ENCODE data around the gene ALDH2. TPM values are rescaled to one million over a fixed set of nuclear protein-coding genes. Genes with fewer than 3 reads are reported as not detected.
A peak's percentile ranks its signal among the peaks of the same experiment; 100 is the strongest.

ALDH2 gene
- total and polyA plus RNA-seq, 5 donors = 284 to 423 (median 337) TPM

GRCh38 chr12:111745211-111745610, 21.5 kb upstream of the ALDH2 start:
- intact Hi-C loops (cut with DNase I) = no loop called here
- H3K9me3 ChIP-seq (ENCODE audit: control insufficient read depth, low read length) = no peaks in the 10 kb centered on the region
- 70% methylated on average over 4 of the region's 4 CpGs for WGBS
- peaks cover 5% of the 10 kb centered on the region for H3K4me1 ChIP-seq (ENCODE audit: control insufficient read depth, insufficient read depth, low read length)
- DNase-seq (no peak), ATAC-seq (no peak)
- no peaks in the 10 kb centered on the region for H3K27me3 ChIP-seq (ENCODE audit: control insufficient read depth, insufficient read depth)
- H3K4me3 ChIP-seq (ENCODE audit: low read length) = no peak overlapping the region
- H3K27ac ChIP-seq (ENCODE audit: low read length) = no peak overlapping the region

DNA sequence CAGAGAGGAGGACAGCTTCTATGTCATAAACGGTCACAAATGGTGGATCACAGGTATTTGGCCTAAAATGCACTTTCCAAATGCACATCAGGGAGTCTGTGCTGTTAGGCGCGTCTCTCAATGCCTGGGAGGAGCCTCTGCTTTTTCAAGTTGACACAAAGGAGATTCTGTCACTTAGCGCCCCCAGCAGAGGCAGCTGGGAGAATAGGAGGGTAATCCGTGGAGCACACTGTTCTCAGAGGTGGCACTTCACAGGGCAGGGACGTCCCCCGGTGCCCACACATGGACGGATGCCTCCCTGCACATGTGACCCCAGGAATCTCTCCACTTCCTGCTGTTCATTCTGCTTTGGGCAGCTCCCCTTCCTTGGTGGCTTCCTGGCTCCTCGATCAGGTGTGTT, 19.4 kb upstream of the ALDH2 start:
- WGBS = 71% methylated on average over 9 of the region's 9 CpGs
- intact Hi-C loops (cut with DNase I) = no loop called here
- H3K27me3 ChIP-seq (ENCODE audit: control insufficient read depth, insufficient read depth) = no peaks in the 10 kb centered on the region
- H3K27ac ChIP-seq (ENCODE audit: low read length) = no peak overlapping the region
- no peak for DNase-seq
- H3K9me3 ChIP-seq (ENCODE audit: control insufficient read depth, low read length) = no peaks in the 10 kb centered on the region
- H3K4me3 ChIP-seq (ENCODE audit: low read length) = no peak overlapping the region
- ATAC-seq = peak; percentile 20 to 57
- peaks cover 5% of the 10 kb centered on the region for H3K4me1 ChIP-seq (ENCODE audit: control insufficient read depth, insufficient read depth, low read length)

GRCh38 chr12:111748151-111748672, 18.5 kb upstream of the ALDH2 start:
- Histone ChIP-seq H3K4me3 (ENCODE audit: low read length) (no peak overlapping the region), H3K27ac (ENCODE audit: low read length) (peak overlapping the region; percentile 22), H3K4me1 (ENCODE audit: control insufficient read depth, insufficient read depth, low read length) (peaks cover 5% of the 10 kb centered on the region), H3K27me3 (ENCODE audit: control insufficient read depth, insufficient read depth) (no peaks in the 10 kb centered on the region), H3K9me3 (ENCODE audit: control insufficient read depth, low read length) (no peaks in the 10 kb centered on the region)
- intact Hi-C loops (cut with DNase I) = no loop called here
- ATAC-seq (peak; percentile 35 to 48), DNase-seq (peak in 1 of 3 donors; percentile 56)
- WGBS = 52% methylated on average over 8 of the region's 8 CpGs

DNA sequence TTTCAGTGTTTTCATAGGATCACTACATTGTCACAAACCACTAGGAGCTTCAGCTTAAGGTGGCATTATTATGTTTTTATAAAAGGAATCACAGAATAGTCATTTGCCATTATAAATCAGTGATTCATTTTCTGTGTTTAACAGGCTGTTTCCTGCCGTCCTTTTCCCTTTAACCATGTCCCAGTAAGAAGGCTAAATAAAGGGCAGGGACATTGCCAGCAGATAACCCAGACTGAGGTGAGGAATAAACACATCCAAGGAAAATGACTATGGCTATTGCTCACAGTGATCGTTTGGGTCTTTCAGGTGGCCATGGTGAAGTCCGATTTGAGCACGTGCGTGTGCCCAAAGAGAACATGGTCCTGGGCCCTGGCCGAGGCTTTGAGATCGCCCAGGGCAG, 17.9 kb upstream of the ALDH2 start:
- DNase-seq = no peak
- H3K4me1 ChIP-seq (ENCODE audit: control insufficient read depth, insufficient read depth, low read length) = peaks cover 5% of the 10 kb centered on the region
- 71% methylated on average over 7 of the region's 7 CpGs for WGBS
- no peaks in the 10 kb centered on the region for H3K27me3 ChIP-seq (ENCODE audit: control insufficient read depth, insufficient read depth)
- peak overlapping the region; percentile 71 for H3K27ac ChIP-seq (ENCODE audit: low read length)
- intact Hi-C loops (cut with DNase I) = no loop called here
- H3K9me3 ChIP-seq (ENCODE audit: control insufficient read depth, low read length) = no peaks in the 10 kb centered on the region
- H3K4me3 ChIP-seq (ENCODE audit: low read length) = no peak overlapping the region
- peak in 1 of 2 donors; percentile 47 for ATAC-seq

DNA sequence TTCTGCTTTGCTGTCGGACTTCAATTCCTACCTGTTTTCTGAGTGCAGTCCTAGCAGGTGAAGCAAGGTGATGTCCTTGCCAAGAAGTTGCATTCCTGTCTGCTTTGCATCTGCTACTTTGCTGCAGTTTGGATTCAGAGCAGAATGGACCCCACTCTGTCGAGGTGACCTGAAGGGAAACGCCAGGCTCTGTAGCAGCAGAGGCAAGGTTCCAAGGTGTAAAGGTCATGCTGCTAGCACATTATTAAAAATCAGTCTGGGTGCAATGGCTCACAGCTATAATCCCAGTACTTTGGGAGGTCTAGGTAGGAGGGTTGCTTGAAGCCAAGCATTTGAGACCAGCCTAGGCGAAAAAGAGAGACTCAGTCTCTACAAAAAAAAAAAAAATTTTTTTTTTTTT, 17.3 kb upstream of the ALDH2 start:
- no peaks in the 10 kb centered on the region for H3K27me3 ChIP-seq (ENCODE audit: control insufficient read depth, insufficient read depth)
- peaks cover 6% of the 10 kb centered on the region for H3K4me1 ChIP-seq (ENCODE audit: control insufficient read depth, insufficient read depth, low read length)
- no peak for ATAC-seq
- DNase-seq = no peak
- H3K4me3 ChIP-seq (ENCODE audit: low read length) = no peak overlapping the region
- WGBS = 77% methylated on average over 4 of the region's 4 CpGs
- peak overlapping the region; percentile 71 for H3K27ac ChIP-seq (ENCODE audit: low read length)
- no peaks in the 10 kb centered on the region for H3K9me3 ChIP-seq (ENCODE audit: control insufficient read depth, low read length)
- intact Hi-C loops (cut with DNase I) = no loop called here

DNA sequence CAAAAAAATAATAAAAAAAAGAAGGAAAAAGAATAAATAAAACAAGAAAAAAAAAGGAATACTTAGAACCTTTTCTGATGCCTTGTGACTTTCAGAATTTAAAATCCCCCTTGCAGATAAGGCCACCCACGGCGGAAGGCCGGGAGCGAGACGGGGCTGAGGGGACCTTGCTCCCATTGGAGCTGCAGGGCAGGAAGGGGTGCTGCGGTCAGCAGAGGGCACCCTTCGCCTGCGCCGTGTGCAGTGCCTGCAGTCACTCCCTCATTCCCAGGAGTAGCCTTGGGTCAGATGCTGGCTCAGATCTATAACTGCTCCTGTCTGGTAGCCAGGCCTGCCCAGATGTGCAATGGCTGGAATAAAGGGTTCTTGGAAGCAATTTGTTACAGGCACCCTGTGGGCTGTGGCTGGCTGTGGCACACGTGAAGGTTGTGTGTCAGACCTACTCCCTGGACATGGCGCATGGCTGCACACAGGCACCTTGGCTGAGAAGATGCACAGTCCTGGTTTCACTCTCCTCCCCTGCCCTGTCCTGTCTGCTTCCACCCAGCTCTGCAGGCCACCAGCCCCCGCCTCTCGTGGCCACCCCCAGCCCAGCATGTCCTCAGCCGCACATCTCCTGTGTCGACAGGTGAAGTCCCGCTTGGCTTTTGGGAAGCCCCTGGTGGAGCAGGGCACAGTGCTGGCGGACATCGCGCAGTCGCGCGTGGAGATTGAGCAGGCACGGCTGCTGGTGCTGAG, 13.4 kb upstream of the ALDH2 start:
- H3K27me3 ChIP-seq (ENCODE audit: control insufficient read depth, insufficient read depth) = no peaks in the 10 kb centered on the region
- WGBS = 54% methylated on average over 23 of the region's 23 CpGs
- no peaks in the 10 kb centered on the region for H3K9me3 ChIP-seq (ENCODE audit: control insufficient read depth, low read length)
- H3K27ac ChIP-seq (ENCODE audit: low read length) = no peak overlapping the region
- no peak overlapping the region for H3K4me3 ChIP-seq (ENCODE audit: low read length)
- DNase-seq = peak; percentile 77 to 89 (median 88)
- peaks cover 21% of the 10 kb centered on the region for H3K4me1 ChIP-seq (ENCODE audit: control insufficient read depth, insufficient read depth, low read length)
- intact Hi-C loops (cut with DNase I) = loop anchor here in 2 of 4 donors (2.0 to 5.0 kb wide), 3 partner anchors 39 to 59 kb away; no protein-coding TSS in a partner anchor
- ATAC-seq = peak; percentile 83 to 84

DNA sequence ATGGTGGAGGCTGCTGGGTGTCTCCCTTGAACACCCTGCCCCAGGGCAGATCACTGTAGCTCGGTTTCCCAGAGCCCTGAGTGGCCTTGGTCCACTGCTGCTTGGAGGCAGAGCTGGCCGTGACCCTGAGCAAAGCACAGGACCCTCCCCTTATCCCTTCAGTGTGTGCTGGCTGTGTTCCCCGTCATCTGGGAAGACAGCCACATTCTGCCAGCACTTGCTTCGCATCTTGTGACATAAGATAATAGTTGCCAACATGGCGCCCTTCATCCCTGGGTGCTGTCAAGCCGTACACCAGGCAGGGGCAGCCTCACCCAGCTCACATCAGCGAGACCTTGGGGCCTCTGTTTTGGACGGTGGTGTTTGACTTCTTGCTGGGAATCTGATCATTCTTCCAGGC, 12.1 kb upstream of the ALDH2 start:
- Histone ChIP-seq H3K9me3 (ENCODE audit: control insufficient read depth, low read length) (no peaks in the 10 kb centered on the region), H3K27ac (ENCODE audit: low read length) (peak overlapping the region; percentile 85), H3K4me1 (ENCODE audit: control insufficient read depth, insufficient read depth, low read length) (peaks cover 21% of the 10 kb centered on the region), H3K4me3 (ENCODE audit: low read length) (no peak overlapping the region), H3K27me3 (ENCODE audit: control insufficient read depth, insufficient read depth) (no peaks in the 10 kb centered on the region)
- ATAC-seq = peak; percentile 28 to 50
- intact Hi-C loops (cut with DNase I) = loop anchor here (5.0 kb wide), 2 partner anchors 38 to 58 kb away; no protein-coding TSS in a partner anchor
- 47% methylated on average over 8 of the region's 8 CpGs for WGBS
- peak; percentile 49 to 85 (median 81) for DNase-seq

DNA sequence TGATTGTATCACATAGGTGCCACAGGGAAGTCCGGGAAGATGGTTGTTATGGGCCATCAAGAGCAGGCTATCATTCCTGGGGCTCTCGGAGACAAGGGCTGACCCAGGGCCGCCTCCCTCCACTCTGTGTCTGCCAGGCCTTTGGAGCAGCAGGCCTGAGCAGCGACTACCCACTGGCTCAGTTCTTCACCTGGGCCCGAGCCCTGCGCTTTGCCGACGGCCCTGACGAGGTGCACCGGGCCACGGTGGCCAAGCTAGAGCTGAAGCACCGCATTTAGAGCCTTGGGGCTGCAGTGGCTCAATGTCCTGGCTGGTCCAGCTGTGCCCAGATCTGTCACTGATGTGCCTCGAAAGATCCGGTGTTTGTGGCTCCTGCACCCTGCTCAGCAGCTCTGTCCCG, 10.5 kb upstream of the ALDH2 start:
- ATAC-seq = no peak
- intact Hi-C loops (cut with DNase I) = loop anchor here in 2 of 4 donors (5.0 kb wide), 2 partner anchors 36 to 56 kb away; no protein-coding TSS in a partner anchor
- 78% methylated on average over 15 of the region's 15 CpGs for WGBS
- Histone ChIP-seq H3K27ac (ENCODE audit: low read length) (peak overlapping the region; percentile 72), H3K4me1 (ENCODE audit: control insufficient read depth, insufficient read depth, low read length) (peaks cover 21% of the 10 kb centered on the region), H3K9me3 (ENCODE audit: control insufficient read depth, low read length) (no peaks in the 10 kb centered on the region), H3K27me3 (ENCODE audit: control insufficient read depth, insufficient read depth) (no peaks in the 10 kb centered on the region), H3K4me3 (ENCODE audit: low read length) (no peak overlapping the region)
- peak in 1 of 3 donors; percentile 52 for DNase-seq

GRCh38 chr12:111756681-111757080, 10.1 kb upstream of the ALDH2 start:
- no peaks in the 10 kb centered on the region for H3K27me3 ChIP-seq (ENCODE audit: control insufficient read depth, insufficient read depth)
- 58% methylated on average over 7 of the region's 7 CpGs for WGBS
- peak overlapping the region; percentile 72 for H3K27ac ChIP-seq (ENCODE audit: low read length)
- H3K9me3 ChIP-seq (ENCODE audit: control insufficient read depth, low read length) = no peaks in the 10 kb centered on the region
- H3K4me3 ChIP-seq (ENCODE audit: low read length) = no peak overlapping the region
- ATAC-seq (peak; percentile 26 to 44), DNase-seq (peak; percentile 44 to 78 (median 75))
- intact Hi-C loops (cut with DNase I) = loop anchor here in 2 of 4 donors (5.0 kb wide), 2 partner anchors 36 to 56 kb away; no protein-coding TSS in a partner anchor
- H3K4me1 ChIP-seq (ENCODE audit: control insufficient read depth, insufficient read depth, low read length) = peaks cover 21% of the 10 kb centered on the region

- H3K27ac ChIP-seq (ENCODE audit: low read length) = peak overlapping the region; percentile 85
- H3K9me3 ChIP-seq (ENCODE audit: control insufficient read depth, low read length) = no peaks in the 10 kb centered on the region
- intact Hi-C loops (cut with DNase I) = loop anchor here in 2 of 4 donors (5.0 kb wide), 2 partner anchors 35 to 55 kb away; no protein-coding TSS in a partner anchor
- H3K4me1 ChIP-seq (ENCODE audit: control insufficient read depth, insufficient read depth, low read length) = peaks cover 21% of the 10 kb centered on the region
- peak; percentile 8 to 37 for ATAC-seq
- H3K4me3 ChIP-seq (ENCODE audit: low read length) = no peak overlapping the region
- 43% methylated on average over 15 of the region's 15 CpGs for WGBS
- H3K27me3 ChIP-seq (ENCODE audit: control insufficient read depth, insufficient read depth) = no peaks in the 10 kb centered on the region
- DNase-seq = peak; percentile 73 to 90 (median 90)
These were observed 9.2 kb upstream of the ALDH2 start for GRCh38 chr12:111757361-111758119.
